GM12872 (cell line): ENCODE data around the gene KIF13A.

ENCODE experiments used
- CTCF ChIP-seq: IDR thresholded peaks from 3 replicates; pipeline ENCODE4 v1.5.1; 2011; ENCODE audit warnings: low read depth, mild to moderate bottlenecking, low read length, moderate library complexity; ENCODE audit not compliant: insufficient read depth

KIF13A gene

GRCh38 chr6:17894905-17895304 lies 92.5 kb downstream of the KIF13A start:
- no peak for TF ChIP-seq CTCF

- no peak for TF ChIP-seq CTCF
Observed at GRCh38 chr6:17894191-17894590, 93.2 kb downstream of the KIF13A start.

GRCh38 chr6:17892097-17892686 lies 95.2 kb downstream of the KIF13A start:
- TF ChIP-seq CTCF: no peak

GRCh38 chr6:17890309-17890708 lies 97.1 kb downstream of the KIF13A start:
- no peak for TF ChIP-seq CTCF

- TF ChIP-seq CTCF: no peak
Observed at GRCh38 chr6:17886891-17887290, 100.5 kb downstream of the KIF13A start.

GRCh38 chr6:17885889-17886576 lies 101.4 kb downstream of the KIF13A start:
- TF ChIP-seq CTCF: no peak

GRCh38 chr6:17884498-17885478 lies 102.6 kb downstream of the KIF13A start:
- no peak for TF ChIP-seq CTCF
